IMR-90 (cell line): ENCODE data around the gene LGALS4. TPM values are rescaled to one million over a fixed set of nuclear protein-coding genes. Genes with fewer than 3 reads are reported as not detected.

Experiments used
- ATAC-seq: fragments of 200-7000 bp; cut with Tn5 transposase; 2 replicates; pipeline ENCODE4 v1.9.1; 2020; ENCODE audit warnings: low read depth, mild to moderate bottlenecking, moderate library complexity
- BruUV-seq: library from RNA; stranded (reverse); fragments of 400-500 nt; replicated peaks from 2 replicates; lab custom pipeline; 2021; lab: Mats Ljungman, UMichigan
- CTCF ChIA-PET: fragments of 300-600 bp; formaldehyde crosslinking; extraction: SDS; loops from one replicate; lab custom pipeline; 2021; ENCODE audit warnings: antibody characterized with exemption; lab: Yijun Ruan, JAX
- POLR2A ChIA-PET: fragments of 300-600 bp; sonication (Branson Sonifier 250); formaldehyde crosslinking; loops from one replicate; lab custom pipeline; 2022; ENCODE audit warnings: antibody characterized with exemption; ENCODE audit not compliant: unreplicated experiment; lab: Charles Lee
- DNase-seq: peaks from one replicate; pipeline ENCODE4 v3.0.0; 2013
- H2AFZ ChIP-seq: replicated peaks from 2 replicates; pipeline ENCODE3; 2013; ENCODE audit warnings: low read length, mild to moderate bottlenecking; ENCODE audit not compliant: poor library complexity
- H2AK5ac ChIP-seq: 2 replicates; pipeline ENCODE4 v1.6.1; 2013; ENCODE audit warnings: low read depth, low read length, inconsistent platforms
- H2AK9ac ChIP-seq: replicated peaks from 2 replicates; pipeline ENCODE3; 2013; ENCODE audit warnings: mild to moderate bottlenecking, low read depth, low read length, moderate library complexity; ENCODE audit not compliant: poor library complexity
- H2BK120ac ChIP-seq: 2 replicates; pipeline ENCODE4 v1.6.1; 2013; ENCODE audit warnings: low read depth, low read length, inconsistent platforms
- H2BK15ac ChIP-seq: 3 replicates; pipeline ENCODE4 v1.6.1; 2013; ENCODE audit warnings: low read depth, low read length, inconsistent platforms
- H2BK20ac ChIP-seq: 2 replicates; pipeline ENCODE4 v1.6.1; 2013; ENCODE audit warnings: low read depth, mild to moderate bottlenecking, inconsistent platforms, low read length, moderate library complexity
- H2BK5ac ChIP-seq: 2 replicates; pipeline ENCODE4 v1.6.1; 2013; ENCODE audit warnings: mild to moderate bottlenecking, low read depth, low read length, inconsistent platforms; ENCODE audit not compliant: poor library complexity, severe bottlenecking
- H3K14ac ChIP-seq: replicated peaks from 2 replicates; pipeline ENCODE4 v1.6.1; 2013; ENCODE audit warnings: low read depth, low read length, inconsistent platforms
- H3K18ac ChIP-seq: 2 replicates; pipeline ENCODE4 v1.6.1; 2013; ENCODE audit warnings: low read depth, low read length, control low read depth
- H3K23ac ChIP-seq: 2 replicates; pipeline ENCODE4 v1.6.1; 2013; ENCODE audit warnings: low read depth, low read length, inconsistent platforms
- H3K27ac ChIP-seq: 2 replicates; pipeline ENCODE4 v1.5.1; 2013; ENCODE audit warnings: mild to moderate bottlenecking, control low read depth, low read length; ENCODE audit not compliant: insufficient read depth
- H3K27me3 ChIP-seq: 2 replicates; pipeline ENCODE4 v1.6.1; 2013; ENCODE audit warnings: low read length; ENCODE audit not compliant: control insufficient read depth, insufficient read depth
- H3K36me3 ChIP-seq: 2 replicates; pipeline ENCODE4 v1.6.1; 2013; ENCODE audit warnings: low read length, mixed read lengths; ENCODE audit not compliant: control insufficient read depth, insufficient read depth
- H3K4ac ChIP-seq: 2 replicates; pipeline ENCODE4 v1.6.1; 2013; ENCODE audit warnings: low read depth, low read length, inconsistent platforms
- H3K4me1 ChIP-seq: 2 replicates; pipeline ENCODE4 v1.6.1; 2013; ENCODE audit warnings: low read length, mixed read lengths; ENCODE audit not compliant: control insufficient read depth, insufficient read depth
- H3K4me2 ChIP-seq: 2 replicates; pipeline ENCODE4 v1.6.1; 2013; ENCODE audit warnings: low read depth, mild to moderate bottlenecking, control low read depth, low read length, moderate library complexity
- H3K4me3 ChIP-seq: 2 replicates; pipeline ENCODE4 v1.5.1; 2013; ENCODE audit warnings: low read depth, mild to moderate bottlenecking, control low read depth, low read length, moderate library complexity; ENCODE audit not compliant: insufficient read depth
- H3K56ac ChIP-seq: 2 replicates; pipeline ENCODE4 v1.6.1; 2013; ENCODE audit warnings: low read length, inconsistent platforms; ENCODE audit not compliant: insufficient read depth; ENCODE audit errors: extremely low read depth
- H3K79me1 ChIP-seq, 2 experiments: 2 replicates each; pipeline ENCODE4 v1.6.1; 2013; ENCODE audit warnings: low read length in 2 of 2, inconsistent platforms in 1 of 2, low read depth in 1 of 2
- H3K9ac ChIP-seq: 2 replicates; pipeline ENCODE4 v1.6.1; 2013; ENCODE audit warnings: low read depth, low read length, control low read depth
- H3K9me1 ChIP-seq: 2 replicates; pipeline ENCODE4 v1.6.1; 2013; ENCODE audit warnings: low read length, inconsistent platforms; ENCODE audit not compliant: insufficient read depth
- H3K9me3 ChIP-seq: 2 replicates; pipeline ENCODE4 v1.6.1; 2013; ENCODE audit warnings: low read length; ENCODE audit not compliant: control insufficient read depth, insufficient read depth
- H4K20me1 ChIP-seq: 2 replicates; pipeline ENCODE4 v1.6.1; 2013; ENCODE audit warnings: low read length, inconsistent platforms; ENCODE audit not compliant: insufficient read depth
- H4K5ac ChIP-seq: 2 replicates; pipeline ENCODE4 v1.6.1; 2013; ENCODE audit warnings: mild to moderate bottlenecking, low read depth, low read length, control low read depth
- H4K8ac ChIP-seq, 2 experiments: 2 replicates each; pipeline ENCODE4 v1.6.1; 2013; ENCODE audit warnings: low read depth in 2 of 2, low read length in 2 of 2, control low read depth in 1 of 2, inconsistent platforms in 1 of 2
- H4K91ac ChIP-seq: 2 replicates; pipeline ENCODE4 v1.6.1; 2013; ENCODE audit warnings: low read depth, low read length, inconsistent platforms; ENCODE audit not compliant: insufficient read depth
- BHLHE40 ChIP-seq: fragments of 150-350 bp; IDR thresholded peaks from 2 replicates; pipeline ENCODE4 v1.6.1; 2016; ENCODE audit warnings: mild to moderate bottlenecking, low read depth, low read length
- CEBPB ChIP-seq: IDR thresholded peaks from 2 replicates; pipeline ENCODE4 v1.6.1; 2012; ENCODE audit warnings: low read depth, low read length, improper control_type of control experiment
- FOS ChIP-seq: fragments of 150-350 bp; IDR thresholded peaks from 2 replicates; pipeline ENCODE4 v1.6.1; 2016; ENCODE audit warnings: low read depth, low read length
- MAFK ChIP-seq: IDR thresholded peaks from 2 replicates; pipeline ENCODE4 v1.6.1; 2012; ENCODE audit warnings: low read depth, low read length, improper control_type of control experiment
- MAZ ChIP-seq: IDR thresholded peaks from 2 replicates; pipeline ENCODE4 v1.6.1; 2012; ENCODE audit warnings: low read depth, mild to moderate bottlenecking, low read length, improper control_type of control experiment, moderate library complexity, borderline replicate concordance
- MXI1 ChIP-seq: IDR thresholded peaks from 2 replicates; pipeline ENCODE4 v1.6.1; 2012; ENCODE audit warnings: low read depth, mild to moderate bottlenecking, low read length, moderate library complexity, borderline replicate concordance
- NFE2L2 ChIP-seq: fragments of 150-350 bp; IDR thresholded peaks from 2 replicates; pipeline ENCODE4 v1.6.1; 2016; ENCODE audit warnings: low read depth, mild to moderate bottlenecking, low read length
- POLR2A ChIP-seq: IDR thresholded peaks from 2 replicates; pipeline ENCODE4 v1.6.1; 2012; ENCODE audit warnings: mild to moderate bottlenecking, low read depth, low read length
- RAD21 ChIP-seq: IDR thresholded peaks from 2 replicates; pipeline ENCODE4 v1.6.1; 2012; ENCODE audit warnings: low read length, improper control_type of control experiment
- RCOR1 ChIP-seq: IDR thresholded peaks from 2 replicates; pipeline ENCODE4 v1.6.1; 2012; ENCODE audit warnings: mild to moderate bottlenecking, low read length, improper control_type of control experiment; ENCODE audit not compliant: insufficient replicate concordance
- RFX5 ChIP-seq: IDR thresholded peaks from 2 replicates; pipeline ENCODE4 v1.8.0; 2012; ENCODE audit warnings: low read depth, mild to moderate bottlenecking, low read length, moderate library complexity
- SMC3 ChIP-seq: fragments of 150-350 bp; IDR thresholded peaks from 2 replicates; pipeline ENCODE4 v1.6.1; 2016; ENCODE audit warnings: low read depth, mild to moderate bottlenecking, antibody characterized with exemption, low read length, moderate library complexity
- WGBS, 2 experiments: methylation state at CpG; one replicate each; pipeline versions ENCODE4 v1.1.5 to v1.1.7; 2013; ENCODE audit warnings: missing lambda C conversion rate in 2 of 2; ENCODE audit not compliant: insufficient read length in 1 of 2; ENCODE audit errors: extremely low coverage in 2 of 2; 5-methylcytosine and 5-hydroxymethylcytosine counted together
- dilution Hi-C: fragments of 300-500 bp; cut with HindIII; formaldehyde crosslinking; loops from one replicate; pipeline ENCODE4 v1.14.3; 2018; ENCODE audit warnings: low sequenced_read_pairs; ENCODE audit not compliant: unreplicated experiment
- in situ Hi-C: fragments of 300-500 bp; cut with MboI; formaldehyde crosslinking; loops from 3 replicates; pipeline ENCODE4 v1.14.3; 2019; ENCODE audit warnings: low sequenced_read_pairs, inconsistent platforms, mixed read lengths
- intact Hi-C: fragments of 100-400 bp; cut with micrococcal nuclease; formaldehyde crosslinking; loops from 2 replicates; pipeline ENCODE4 v1.10.0; 2022
- polyA plus RNA-seq, 3 experiments: library from polyadenylated mRNA; depleted of rRNA; stranded (reverse); fragments of >200 nt; gene quantifications; 2 replicates each; pipeline ENCODE4 v1.2.3, GENCODE V29; 2012; ENCODE audit warnings: low replicate concordance in 1 of 3
- total RNA-seq: library from RNA; depleted of rRNA; stranded (reverse); fragments of >200 nt; gene quantifications from 2 replicates; pipeline ENCODE4 v1.2.3, GENCODE V29; 2012
- TF ChIP-seq, protein P1 (sequence below): conservative IDR thresholded peaks from 2 replicates; pipeline ENCODE4 v1.5.1; 2012; ENCODE audit warnings: mild to moderate bottlenecking, low read depth, low read length, improper control_type of control experiment
- TF ChIP-seq, protein P2 (sequence below): fragments of 150-350 bp; IDR thresholded peaks from 2 replicates; pipeline ENCODE4 v1.6.1; 2017; ENCODE audit warnings: mild to moderate bottlenecking, antibody characterized with exemption, low read length, low read depth

Gene LGALS4
- total and polyA plus RNA-seq, 2 of the 4 experiments (the other 2 are of a cell fraction) = 0.29 TPM; not detected in 1

GRCh38 chr19:38809592-38810252 lies 3.0 kb downstream of the LGALS4 start:
- Histone ChIP-seq H3K56ac (no peak overlapping the region), H3K27me3 (no peaks in the 10 kb centered on the region), H2BK5ac (no peak overlapping the region), H4K20me1 (no peaks in the 10 kb centered on the region), H3K18ac (no peak overlapping the region), H3K4ac (no peak overlapping the region), H3K14ac (no peak overlapping the region), H2AK9ac (no peak overlapping the region), H3K9ac (no peak overlapping the region), H3K4me2 (no peak overlapping the region), H3K79me1 (no peaks in the 10 kb centered on the region), H3K23ac (no peak overlapping the region), H4K91ac (no peak overlapping the region), H3K9me1 (0 out of 2 replicates have a peak, but pooled peaks cover 3% of the 10 kb centered on the region), H3K9me3 (no peaks in the 10 kb centered on the region), H2AK5ac (no peak overlapping the region), H3K4me1 (no peaks in the 10 kb centered on the region), H3K4me3 (no peak overlapping the region), H4K8ac (no peak overlapping the region), H4K5ac (no peak overlapping the region), H2BK20ac (no peak overlapping the region), H2BK120ac (no peak overlapping the region), H2AFZ (no peak overlapping the region), H3K27ac (no peak overlapping the region), H3K36me3 (no peaks in the 10 kb centered on the region), H2BK15ac (no peak overlapping the region)
- no peak for ATAC-seq
- ChIA-PET POLR2A (no interaction called here), CTCF (interaction anchor here (0.7 kb wide), 1 partner anchor 25 kb away, joined by 5 read pairs; no protein-coding TSS in a partner anchor)
- dilution Hi-C loops (no loop called here), in situ Hi-C loops (no loop called here), intact Hi-C loops (no loop called here)
- TF ChIP-seq RCOR1 = no peak
- no peak for TF ChIP-seq MAZ
- TF ChIP-seq, protein P1, sequence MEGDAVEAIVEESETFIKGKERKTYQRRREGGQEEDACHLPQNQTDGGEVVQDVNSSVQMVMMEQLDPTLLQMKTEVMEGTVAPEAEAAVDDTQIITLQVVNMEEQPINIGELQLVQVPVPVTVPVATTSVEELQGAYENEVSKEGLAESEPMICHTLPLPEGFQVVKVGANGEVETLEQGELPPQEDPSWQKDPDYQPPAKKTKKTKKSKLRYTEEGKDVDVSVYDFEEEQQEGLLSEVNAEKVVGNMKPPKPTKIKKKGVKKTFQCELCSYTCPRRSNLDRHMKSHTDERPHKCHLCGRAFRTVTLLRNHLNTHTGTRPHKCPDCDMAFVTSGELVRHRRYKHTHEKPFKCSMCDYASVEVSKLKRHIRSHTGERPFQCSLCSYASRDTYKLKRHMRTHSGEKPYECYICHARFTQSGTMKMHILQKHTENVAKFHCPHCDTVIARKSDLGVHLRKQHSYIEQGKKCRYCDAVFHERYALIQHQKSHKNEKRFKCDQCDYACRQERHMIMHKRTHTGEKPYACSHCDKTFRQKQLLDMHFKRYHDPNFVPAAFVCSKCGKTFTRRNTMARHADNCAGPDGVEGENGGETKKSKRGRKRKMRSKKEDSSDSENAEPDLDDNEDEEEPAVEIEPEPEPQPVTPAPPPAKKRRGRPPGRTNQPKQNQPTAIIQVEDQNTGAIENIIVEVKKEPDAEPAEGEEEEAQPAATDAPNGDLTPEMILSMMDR = no peak
- TF ChIP-seq MXI1 = no peak
- TF ChIP-seq, protein P2, sequence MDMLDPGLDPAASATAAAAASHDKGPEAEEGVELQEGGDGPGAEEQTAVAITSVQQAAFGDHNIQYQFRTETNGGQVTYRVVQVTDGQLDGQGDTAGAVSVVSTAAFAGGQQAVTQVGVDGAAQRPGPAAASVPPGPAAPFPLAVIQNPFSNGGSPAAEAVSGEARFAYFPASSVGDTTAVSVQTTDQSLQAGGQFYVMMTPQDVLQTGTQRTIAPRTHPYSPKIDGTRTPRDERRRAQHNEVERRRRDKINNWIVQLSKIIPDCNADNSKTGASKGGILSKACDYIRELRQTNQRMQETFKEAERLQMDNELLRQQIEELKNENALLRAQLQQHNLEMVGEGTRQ = no peak
- TF ChIP-seq BHLHE40 = no peak
- no peak for TF ChIP-seq RAD21
- no peak for TF ChIP-seq POLR2A
- no peak for TF ChIP-seq FOS
- TF ChIP-seq SMC3 = no peak
- no peak for TF ChIP-seq CEBPB
- no peak for TF ChIP-seq RFX5
- no peak for TF ChIP-seq MAFK
- TF ChIP-seq NFE2L2 = no peak
- 90% methylated on average over 3 of the region's 8 CpGs; no CpG with 5 or more reads in 1 of the 2 experiments for WGBS, 2 experiments
- no TSS peak for BruUV-seq
- no peak for DNase-seq
